C4-2B (cell line): Measurements from ENCODE around the gene OMP.

ENCODE experiments used
- ZFX ChIP-seq: fragments of 450-650 bp; IDR thresholded peaks from 2 replicates; pipeline ENCODE4 v1.6.1; 2017
- TF ChIP-seq, protein P1 (sequence below): fragments of 450-650 bp; conservative IDR thresholded peaks from 2 replicates; pipeline ENCODE4 v1.5.1; 2017; ENCODE audit warnings: mild to moderate bottlenecking

DNA sequence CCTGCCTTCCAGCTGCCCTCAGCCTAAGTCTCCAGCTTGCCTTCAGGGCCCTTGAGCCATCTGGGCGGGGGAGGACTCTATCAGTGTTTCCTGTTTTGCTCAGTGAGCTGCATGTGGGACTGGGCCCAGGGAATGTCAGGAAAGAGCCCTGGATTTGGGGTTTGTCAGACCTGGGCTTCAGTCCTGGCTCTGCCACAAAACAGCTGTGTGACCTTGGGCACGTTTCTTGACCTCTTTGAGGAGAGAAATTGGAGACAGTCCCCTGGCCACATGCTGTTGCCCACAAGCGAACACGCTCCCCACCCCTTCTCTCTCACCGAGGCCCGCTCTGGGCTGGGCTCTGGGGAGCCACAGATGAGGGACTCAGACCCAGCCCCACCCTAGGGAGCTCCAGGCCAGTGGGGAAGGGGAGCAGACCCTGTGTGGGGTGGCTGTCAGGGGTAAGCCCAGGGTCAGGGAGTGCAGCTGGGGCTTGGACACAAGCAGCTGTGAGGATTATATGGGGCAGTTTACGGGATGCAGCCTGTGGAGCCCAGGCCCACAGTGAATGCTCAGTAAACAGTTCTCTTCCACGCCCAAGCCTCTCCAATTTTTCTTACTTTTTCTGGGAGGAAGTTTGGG lies 37.7 kb downstream of the OMP start:
- TF ChIP-seq, protein P1, sequence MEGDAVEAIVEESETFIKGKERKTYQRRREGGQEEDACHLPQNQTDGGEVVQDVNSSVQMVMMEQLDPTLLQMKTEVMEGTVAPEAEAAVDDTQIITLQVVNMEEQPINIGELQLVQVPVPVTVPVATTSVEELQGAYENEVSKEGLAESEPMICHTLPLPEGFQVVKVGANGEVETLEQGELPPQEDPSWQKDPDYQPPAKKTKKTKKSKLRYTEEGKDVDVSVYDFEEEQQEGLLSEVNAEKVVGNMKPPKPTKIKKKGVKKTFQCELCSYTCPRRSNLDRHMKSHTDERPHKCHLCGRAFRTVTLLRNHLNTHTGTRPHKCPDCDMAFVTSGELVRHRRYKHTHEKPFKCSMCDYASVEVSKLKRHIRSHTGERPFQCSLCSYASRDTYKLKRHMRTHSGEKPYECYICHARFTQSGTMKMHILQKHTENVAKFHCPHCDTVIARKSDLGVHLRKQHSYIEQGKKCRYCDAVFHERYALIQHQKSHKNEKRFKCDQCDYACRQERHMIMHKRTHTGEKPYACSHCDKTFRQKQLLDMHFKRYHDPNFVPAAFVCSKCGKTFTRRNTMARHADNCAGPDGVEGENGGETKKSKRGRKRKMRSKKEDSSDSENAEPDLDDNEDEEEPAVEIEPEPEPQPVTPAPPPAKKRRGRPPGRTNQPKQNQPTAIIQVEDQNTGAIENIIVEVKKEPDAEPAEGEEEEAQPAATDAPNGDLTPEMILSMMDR = no peak
- no peak for TF ChIP-seq ZFX
